Measurements from ENCODE around the gene CDKN2B-AS1. TPM values are rescaled to one million over a fixed set of nuclear protein-coding genes. Genes with fewer than 3 reads are reported as not detected.

CDKN2B-AS1 gene
- total RNA-seq, 1 donor from 2014 or later, result 2.3 TPM

DNA sequence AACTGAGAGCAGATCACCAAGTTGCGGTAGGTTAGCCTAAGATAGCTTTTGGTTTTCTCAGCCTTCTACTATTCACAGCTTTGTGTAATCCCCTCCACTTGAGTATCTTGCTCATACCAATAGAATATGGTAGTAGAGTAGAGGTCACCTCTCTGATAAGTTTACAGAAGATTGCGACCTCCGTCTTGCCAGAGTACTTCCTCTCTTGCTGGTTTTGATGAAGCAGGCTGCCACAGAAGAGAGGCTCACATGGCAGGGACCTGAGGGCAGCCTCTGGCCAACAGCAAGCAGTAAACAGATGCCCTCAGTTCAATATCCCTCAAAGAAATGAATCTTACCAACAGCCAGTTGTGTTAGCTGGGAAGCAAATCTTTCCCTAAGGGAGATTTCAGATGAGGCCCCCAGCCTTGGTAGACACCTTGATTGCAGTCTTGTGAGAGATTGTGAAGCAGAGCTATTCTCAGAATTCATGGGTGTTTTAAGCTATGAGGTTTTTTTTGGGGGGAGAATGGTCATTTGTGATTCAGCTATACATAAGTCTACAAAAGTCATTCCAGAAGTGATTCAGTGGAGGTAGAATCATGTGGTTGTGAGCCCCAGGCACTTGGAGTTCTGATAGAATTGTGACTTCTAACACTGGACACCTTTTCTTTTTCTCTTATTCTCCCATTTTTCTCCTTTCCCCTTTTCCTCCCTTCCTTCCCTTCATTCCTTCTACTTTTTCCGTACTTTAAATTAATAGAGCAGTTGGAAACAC lies 37.2 kb downstream of the CDKN2B-AS1 start:
- DNase-seq, result no peak
- no peak overlapping the region for H3K4me3 ChIP-seq
- H3K4me1 ChIP-seq, result no peaks in the 10 kb centered on the region
- ATAC-seq, result peak; percentile 68
- intact Hi-C loops (cut with DNase I), result no loop called here
- no peaks in the 10 kb centered on the region for H3K36me3 ChIP-seq
- H3K9me3 ChIP-seq, result no peaks in the 10 kb centered on the region
- H3K27me3 ChIP-seq, result no peaks in the 10 kb centered on the region
- TF ChIP-seq, protein P1, sequence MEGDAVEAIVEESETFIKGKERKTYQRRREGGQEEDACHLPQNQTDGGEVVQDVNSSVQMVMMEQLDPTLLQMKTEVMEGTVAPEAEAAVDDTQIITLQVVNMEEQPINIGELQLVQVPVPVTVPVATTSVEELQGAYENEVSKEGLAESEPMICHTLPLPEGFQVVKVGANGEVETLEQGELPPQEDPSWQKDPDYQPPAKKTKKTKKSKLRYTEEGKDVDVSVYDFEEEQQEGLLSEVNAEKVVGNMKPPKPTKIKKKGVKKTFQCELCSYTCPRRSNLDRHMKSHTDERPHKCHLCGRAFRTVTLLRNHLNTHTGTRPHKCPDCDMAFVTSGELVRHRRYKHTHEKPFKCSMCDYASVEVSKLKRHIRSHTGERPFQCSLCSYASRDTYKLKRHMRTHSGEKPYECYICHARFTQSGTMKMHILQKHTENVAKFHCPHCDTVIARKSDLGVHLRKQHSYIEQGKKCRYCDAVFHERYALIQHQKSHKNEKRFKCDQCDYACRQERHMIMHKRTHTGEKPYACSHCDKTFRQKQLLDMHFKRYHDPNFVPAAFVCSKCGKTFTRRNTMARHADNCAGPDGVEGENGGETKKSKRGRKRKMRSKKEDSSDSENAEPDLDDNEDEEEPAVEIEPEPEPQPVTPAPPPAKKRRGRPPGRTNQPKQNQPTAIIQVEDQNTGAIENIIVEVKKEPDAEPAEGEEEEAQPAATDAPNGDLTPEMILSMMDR (IDR thresholded peaks at IDR 0.05), result no peak
- no peak overlapping the region for H3K27ac ChIP-seq

DNA sequence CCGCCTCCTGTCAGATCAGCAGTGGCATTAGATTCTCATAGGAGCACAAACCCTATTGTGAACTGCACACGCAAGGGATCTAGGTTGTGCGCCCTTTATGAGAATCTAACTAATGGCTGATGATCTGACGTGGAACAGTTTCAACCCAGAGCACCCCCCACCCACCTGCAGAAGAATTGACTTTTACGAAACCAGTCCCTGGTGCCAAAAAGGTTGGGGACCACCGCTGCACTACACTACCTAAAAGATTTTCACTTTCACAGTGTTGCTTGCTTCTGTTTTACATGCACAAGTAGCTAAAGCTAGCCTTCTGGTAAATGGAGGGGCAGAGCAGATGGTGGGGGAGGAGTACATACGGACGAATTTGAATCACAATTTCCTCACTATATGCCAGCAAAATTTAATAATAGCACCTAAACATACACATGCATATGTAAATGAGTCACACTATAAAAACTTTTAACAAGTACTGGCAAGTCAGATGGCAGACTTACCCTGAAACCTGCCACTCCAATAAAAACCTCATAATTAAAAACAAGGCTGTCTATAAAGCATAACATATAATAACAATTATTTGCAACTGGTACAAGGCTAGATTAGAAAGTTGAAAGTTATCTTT lies 38.5 kb downstream of the CDKN2B-AS1 start:
- ATAC-seq (no peak), DNase-seq (no peak)
- Histone ChIP-seq H3K27ac (no peak overlapping the region), H3K36me3 (no peaks in the 10 kb centered on the region), H3K9me3 (no peaks in the 10 kb centered on the region), H3K4me1 (peaks cover 9% of the 10 kb centered on the region), H3K27me3 (no peaks in the 10 kb centered on the region), H3K4me3 (no peak overlapping the region)
- TF ChIP-seq, protein P1 (IDR thresholded peaks at IDR 0.05), result no peak
- intact Hi-C loops (cut with DNase I), result no loop called here

DNA sequence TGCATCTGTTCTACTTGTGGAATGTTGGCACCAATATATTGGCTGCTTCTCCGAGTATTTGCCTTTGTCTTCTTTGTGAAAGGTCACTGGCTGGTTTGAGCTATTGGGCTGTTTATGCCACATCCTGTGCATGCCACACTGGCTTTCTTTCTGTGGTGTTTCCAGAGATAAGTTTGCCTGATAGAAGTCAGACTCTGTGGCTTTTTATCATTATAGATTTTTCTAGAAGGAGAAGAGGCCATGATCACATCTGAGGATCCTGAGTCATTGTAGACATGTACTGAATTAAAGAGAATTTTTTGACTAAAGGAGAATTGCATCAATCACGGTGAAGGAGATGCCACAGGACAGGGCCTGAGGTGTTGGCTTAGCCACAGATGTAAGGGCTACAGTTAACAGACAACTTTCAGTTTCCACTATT lies 41.0 kb downstream of the CDKN2B-AS1 start:
- intact Hi-C loops (cut with DNase I), result no loop called here
- Histone ChIP-seq H3K4me1 (peaks cover 9% of the 10 kb centered on the region), H3K9me3 (no peaks in the 10 kb centered on the region), H3K4me3 (no peak overlapping the region), H3K36me3 (no peaks in the 10 kb centered on the region), H3K27ac (no peak overlapping the region), H3K27me3 (no peaks in the 10 kb centered on the region)
- TF ChIP-seq, protein P1 (IDR thresholded peaks at IDR 0.05), result no peak
- DNase-seq (no peak), ATAC-seq (no peak)

DNA sequence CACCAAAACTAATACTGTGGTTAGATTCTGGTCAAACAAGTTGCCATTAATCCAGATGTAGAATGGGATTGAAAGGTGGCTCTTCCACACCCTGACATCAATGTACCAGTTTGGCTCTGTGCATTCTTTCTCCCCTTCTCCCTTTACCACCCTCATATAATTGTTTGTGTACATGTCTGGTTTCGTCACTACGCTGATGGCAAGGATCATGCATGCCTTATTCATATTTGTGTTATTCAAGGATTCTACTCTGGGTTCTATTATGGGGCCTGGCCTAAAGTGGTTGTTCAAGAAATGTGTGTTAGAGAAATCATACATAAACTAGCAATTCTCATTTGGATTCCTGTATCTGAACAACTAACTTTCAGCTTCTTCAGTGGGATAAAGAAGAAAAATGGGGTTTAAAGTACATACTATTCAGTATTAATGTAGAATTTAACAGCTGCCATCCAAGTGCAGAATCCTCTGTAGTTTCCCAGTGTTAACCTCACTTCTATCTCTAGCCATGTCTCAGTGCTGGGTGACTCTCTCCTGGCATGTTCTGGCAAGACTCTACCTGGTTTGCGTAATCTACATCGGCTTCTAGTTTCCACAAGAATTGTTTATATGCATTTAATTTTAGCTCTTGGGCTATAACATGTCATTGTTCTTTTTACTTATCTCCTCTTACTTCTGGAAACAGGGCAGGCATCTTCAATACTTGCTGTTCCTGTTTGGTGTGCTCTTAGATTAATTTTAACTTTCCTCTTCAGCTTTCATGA lies 42.5 kb downstream of the CDKN2B-AS1 start:
- DNase-seq (no peak), ATAC-seq (peak; percentile 34)
- TF ChIP-seq, protein P1 (IDR thresholded peaks at IDR 0.05), result no peak
- Histone ChIP-seq H3K4me3 (no peak overlapping the region), H3K27ac (peak overlapping the region; percentile 8), H3K36me3 (no peaks in the 10 kb centered on the region), H3K9me3 (no peaks in the 10 kb centered on the region), H3K4me1 (peaks cover 9% of the 10 kb centered on the region), H3K27me3 (no peaks in the 10 kb centered on the region)
- intact Hi-C loops (cut with DNase I), result no loop called here

DNA sequence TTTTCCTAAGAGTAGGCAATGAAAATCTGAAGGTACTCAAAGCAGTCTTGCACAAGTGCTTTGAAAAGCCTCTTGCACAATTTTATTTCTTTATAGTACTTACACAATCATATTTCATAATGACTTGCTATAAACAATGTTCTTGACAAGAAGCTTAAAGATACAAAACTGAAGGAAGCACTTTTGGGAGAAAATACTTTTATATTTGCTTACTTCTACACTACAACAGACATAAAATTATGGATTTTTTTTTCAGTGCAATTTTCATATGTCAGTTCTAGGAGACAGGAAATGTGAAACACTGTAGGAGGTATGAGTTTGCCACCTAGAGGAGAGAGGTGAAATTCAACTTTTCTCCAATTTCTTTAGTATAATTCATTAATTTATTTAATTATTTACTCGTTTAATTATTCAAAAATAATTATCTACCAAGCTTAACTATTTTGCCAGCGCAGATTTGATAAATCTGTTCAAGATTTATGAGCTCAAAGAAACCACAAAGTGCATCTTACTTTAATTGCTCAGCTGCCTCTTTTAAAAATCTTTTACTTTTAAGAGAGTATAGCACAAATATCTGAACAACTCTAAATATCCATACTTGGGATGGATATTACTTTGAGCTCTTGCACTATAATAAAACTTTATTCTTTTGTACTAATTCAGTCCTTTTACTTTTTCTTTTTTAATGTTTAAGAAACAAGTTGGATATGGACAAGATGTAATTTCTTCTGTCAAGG lies 43.5 kb downstream of the CDKN2B-AS1 start:
- Histone ChIP-seq H3K36me3 (no peaks in the 10 kb centered on the region), H3K27me3 (no peaks in the 10 kb centered on the region), H3K4me3 (no peak overlapping the region), H3K27ac (peak overlapping the region; percentile 8), H3K9me3 (no peaks in the 10 kb centered on the region), H3K4me1 (peaks cover 9% of the 10 kb centered on the region)
- ATAC-seq, result peak; percentile 30
- no peak for DNase-seq
- TF ChIP-seq, protein P1 (IDR thresholded peaks at IDR 0.05), result peak; percentile 61
- intact Hi-C loops (cut with DNase I), result no loop called here
